ENCODE measurements around the gene MSI2.

Gene MSI2

DNA sequence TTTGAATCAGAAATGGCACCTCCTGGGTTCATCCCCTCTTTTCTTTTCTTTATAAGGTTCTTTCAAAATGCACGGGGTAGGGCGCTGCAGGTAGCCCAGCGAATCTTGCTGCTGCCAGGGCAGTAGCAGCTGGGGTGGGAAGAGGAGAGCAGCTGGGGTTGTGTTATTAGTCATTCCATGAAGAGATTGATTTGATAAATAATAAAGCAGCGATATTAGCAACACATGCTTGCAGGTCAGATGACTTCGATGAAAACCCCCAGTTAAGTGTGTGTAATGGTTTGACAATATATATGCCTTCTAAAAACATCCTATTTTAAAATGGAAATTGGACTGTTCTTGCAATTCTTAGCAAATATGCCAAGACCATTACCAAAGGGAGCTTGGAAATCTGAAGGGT, 288.1 kb downstream of the MSI2 start:
- H3K27ac ChIP-seq = peak overlapping the region; percentile 49
- TF ChIP-seq, protein P1, sequence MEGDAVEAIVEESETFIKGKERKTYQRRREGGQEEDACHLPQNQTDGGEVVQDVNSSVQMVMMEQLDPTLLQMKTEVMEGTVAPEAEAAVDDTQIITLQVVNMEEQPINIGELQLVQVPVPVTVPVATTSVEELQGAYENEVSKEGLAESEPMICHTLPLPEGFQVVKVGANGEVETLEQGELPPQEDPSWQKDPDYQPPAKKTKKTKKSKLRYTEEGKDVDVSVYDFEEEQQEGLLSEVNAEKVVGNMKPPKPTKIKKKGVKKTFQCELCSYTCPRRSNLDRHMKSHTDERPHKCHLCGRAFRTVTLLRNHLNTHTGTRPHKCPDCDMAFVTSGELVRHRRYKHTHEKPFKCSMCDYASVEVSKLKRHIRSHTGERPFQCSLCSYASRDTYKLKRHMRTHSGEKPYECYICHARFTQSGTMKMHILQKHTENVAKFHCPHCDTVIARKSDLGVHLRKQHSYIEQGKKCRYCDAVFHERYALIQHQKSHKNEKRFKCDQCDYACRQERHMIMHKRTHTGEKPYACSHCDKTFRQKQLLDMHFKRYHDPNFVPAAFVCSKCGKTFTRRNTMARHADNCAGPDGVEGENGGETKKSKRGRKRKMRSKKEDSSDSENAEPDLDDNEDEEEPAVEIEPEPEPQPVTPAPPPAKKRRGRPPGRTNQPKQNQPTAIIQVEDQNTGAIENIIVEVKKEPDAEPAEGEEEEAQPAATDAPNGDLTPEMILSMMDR (conservative IDR thresholded peaks at IDR 0.05) = no peak

- H3K27ac ChIP-seq = peak overlapping the region; percentile 49
Observed at GRCh38 chr17:57544834-57545463, 288.6 kb downstream of the MSI2 start.

GRCh38 chr17:57545731-57546342, 289.5 kb downstream of the MSI2 start:
- no peak overlapping the region for H3K27ac ChIP-seq
- TF ChIP-seq, protein P1 (conservative IDR thresholded peaks at IDR 0.05) = no peak

More at GRCh38 chr17:57544834-57545463, 288.6 kb downstream of the MSI2 start:
- TF ChIP-seq, protein P1 (conservative IDR thresholded peaks at IDR 0.05) = no peak

DNA sequence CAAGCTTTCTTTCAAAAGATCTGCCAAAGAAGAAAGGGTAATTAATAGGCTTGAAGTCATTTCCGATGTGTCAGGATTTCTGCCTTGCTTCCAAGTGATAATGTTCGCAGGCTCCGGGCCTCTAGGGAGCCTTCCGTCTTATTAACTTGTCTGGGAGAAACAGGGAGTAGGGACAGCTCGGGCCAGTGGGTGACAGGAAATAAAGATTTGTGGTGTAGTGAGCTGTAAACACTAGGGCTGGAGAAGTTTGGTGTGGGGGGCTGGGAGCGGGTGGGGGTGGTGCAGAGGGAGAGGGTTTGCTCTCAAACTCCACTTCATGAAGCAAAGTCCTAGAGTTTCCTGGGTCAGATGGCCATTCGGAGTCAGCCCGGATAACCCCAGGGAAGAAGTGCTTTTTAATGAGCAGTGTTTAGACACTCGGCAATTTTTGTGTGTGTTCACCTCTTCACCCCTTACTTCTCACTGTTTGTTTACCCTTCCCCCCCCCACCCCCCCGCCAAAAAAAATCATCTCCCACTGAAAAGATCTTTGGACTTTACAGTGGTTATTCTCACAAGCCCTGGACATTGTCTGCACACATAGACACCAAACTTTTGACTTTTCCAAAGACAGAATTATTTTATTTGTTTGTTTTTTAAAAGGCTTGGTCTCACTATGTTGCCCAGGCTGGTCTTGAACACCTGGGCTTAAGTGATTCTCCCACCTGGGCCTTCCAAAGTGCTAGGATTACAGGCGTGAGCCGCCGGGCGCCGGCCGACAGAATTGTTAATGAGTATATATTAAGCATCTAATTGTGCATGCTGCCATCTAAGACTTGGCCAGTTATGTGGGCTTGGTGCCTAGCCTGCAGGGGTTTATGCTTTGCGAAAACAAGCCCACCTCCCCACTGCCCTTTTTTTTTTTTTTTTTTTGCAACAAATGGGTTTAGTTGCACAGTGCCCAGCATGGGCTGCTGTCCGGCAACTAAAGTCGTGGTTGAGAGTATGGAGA, 292.4 kb downstream of the MSI2 start:
- TF ChIP-seq, protein P1 (conservative IDR thresholded peaks at IDR 0.05) = no peak
- no peak overlapping the region for H3K27ac ChIP-seq

GRCh38 chr17:57549468-57549867, 293.1 kb downstream of the MSI2 start:
- TF ChIP-seq, protein P1 (conservative IDR thresholded peaks at IDR 0.05) = no peak
- no peak overlapping the region for H3K27ac ChIP-seq

GRCh38 chr17:57550016-57550415, 293.7 kb downstream of the MSI2 start:
- TF ChIP-seq, protein P1 (conservative IDR thresholded peaks at IDR 0.05) = no peak
- H3K27ac ChIP-seq = no peak overlapping the region

All from VCaP (cell line).